WTC11 (cell line): Measurements from ENCODE around the gene TMEM192.
"Not testable (repeated sequence)": the region's sequence is repeated elsewhere in the genome, so short reads cannot be mapped to it uniquely, and the experiment has no call there.

ENCODE experiments used
- AFF4 ChIP-seq: sonication (generic); formaldehyde crosslinking; IDR thresholded peaks from 2 replicates; pipeline ENCODE4 v1.8.1; 2023; ENCODE audit warnings: mild to moderate bottlenecking, missing genetic modification reagents, borderline replicate concordance
- CREM ChIP-seq: sonication (generic); formaldehyde crosslinking; IDR thresholded peaks from 2 replicates; pipeline ENCODE4 v1.8.1; 2022; ENCODE audit warnings: mild to moderate bottlenecking, missing genetic modification reagents, moderate library complexity
- CTCF ChIP-seq: fragments of 200-600 bp; IDR thresholded peaks from 2 replicates; pipeline ENCODE4 v1.8.0; 2022; ENCODE audit warnings: antibody characterized with exemption
- FOXJ3 ChIP-seq: sonication (generic); formaldehyde crosslinking; IDR thresholded peaks from 2 replicates; pipeline ENCODE4 v1.9.0; 2021; ENCODE audit warnings: missing genetic modification reagents, mild to moderate bottlenecking, borderline replicate concordance
- FOXK1 ChIP-seq: sonication (generic); formaldehyde crosslinking; IDR thresholded peaks from 2 replicates; pipeline ENCODE4 v1.8.0; 2022; ENCODE audit warnings: mild to moderate bottlenecking, moderate library complexity, missing genetic modification reagents
- KAT7 ChIP-seq: sonication (generic); formaldehyde crosslinking; IDR thresholded peaks from 2 replicates; pipeline ENCODE4 v1.8.1; 2023; ENCODE audit warnings: missing genetic modification reagents, mild to moderate bottlenecking, borderline replicate concordance
- SP1 ChIP-seq: sonication (generic); formaldehyde crosslinking; conservative IDR thresholded peaks from 2 replicates; pipeline ENCODE4 v1.8.1; 2022; ENCODE audit warnings: missing genetic modification reagents
- USF2 ChIP-seq: sonication (generic); formaldehyde crosslinking; IDR thresholded peaks from 2 replicates; pipeline ENCODE4 v1.8.1; 2023; ENCODE audit warnings: mild to moderate bottlenecking, missing genetic modification reagents, moderate library complexity
- ZNF396 ChIP-seq: fragments of 250-450 bp; sonication (Bioruptor Pico); IDR thresholded peaks from 2 replicates; pipeline ENCODE4 v1.8.0; 2021; ENCODE audit warnings: mild to moderate bottlenecking, moderate library complexity, borderline replicate concordance
- ZNF416 ChIP-seq: fragments of 250-450 bp; sonication (Bioruptor Pico); IDR thresholded peaks from 2 replicates; pipeline ENCODE4 v1.9.0; 2021; ENCODE audit warnings: mild to moderate bottlenecking, inconsistent platforms

GRCh38 chr4:165025782-165026181, 86.9 kb downstream of the TMEM192 start:
- TF ChIP-seq CTCF; FOXK1 (CRISPR knock-in tag); AFF4 (CRISPR knock-in tag); ZNF416 (CRISPR knock-in tag); CREM; SP1 (CRISPR knock-in tag); FOXJ3 (CRISPR knock-in tag); USF2 (CRISPR knock-in tag); ZNF396; KAT7 (CRISPR knock-in tag): not testable (repeated sequence)
